ENCODE data around the gene CPSF6.

CPSF6 gene

DNA sequence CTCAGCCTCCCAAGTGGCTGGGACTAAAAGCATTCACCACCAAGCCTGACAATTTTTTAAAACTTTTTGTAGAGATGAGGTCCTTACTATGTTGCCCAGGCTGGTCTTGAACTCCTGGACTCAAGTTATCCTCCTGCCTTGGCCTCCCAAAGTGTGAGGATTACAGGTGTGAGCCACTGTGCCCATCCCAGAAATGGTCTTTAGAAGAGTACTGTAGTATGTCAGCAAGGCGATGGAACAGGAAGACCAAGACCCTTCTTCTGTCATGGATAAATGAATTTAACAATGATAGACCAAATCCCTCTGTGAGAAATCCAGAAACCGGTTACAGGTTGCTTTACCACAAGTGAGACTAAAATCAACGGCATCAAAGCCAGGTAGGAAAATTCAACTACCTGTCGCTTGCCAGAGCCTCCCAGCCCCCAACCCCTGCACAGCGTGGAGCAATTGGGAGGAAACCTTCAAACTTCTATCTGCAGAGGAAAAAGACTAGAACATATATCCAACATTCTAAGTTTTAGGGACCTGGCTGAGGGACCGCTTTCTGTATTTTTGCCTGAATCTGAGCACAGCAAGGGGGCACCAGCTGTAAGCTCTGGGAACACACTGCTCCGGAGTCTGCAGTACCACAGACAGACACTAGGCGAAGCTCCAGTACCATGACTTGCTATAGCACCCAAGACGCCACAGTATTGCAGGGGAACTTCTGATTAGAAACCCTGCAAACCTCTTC is 51.3 kb downstream of the CPSF6 start:
- H3K4me1 ChIP-seq (ENCODE audit: insufficient read depth, low read length, poor library complexity, severe bottlenecking) = no peaks in the 10 kb centered on the region
- H3K79me2 ChIP-seq (ENCODE audit: insufficient read depth, low read length) = no peaks in the 10 kb centered on the region
- H3K4me2 ChIP-seq (ENCODE audit: low read depth, low read length, poor library complexity, severe bottlenecking) = no peak overlapping the region
- TF ChIP-seq EZH2phosphoT487 (IDR thresholded peaks at IDR 0.05; ENCODE audit: borderline replicate concordance) (no peak), CTCF (conservative IDR thresholded peaks at IDR 0.05; ENCODE audit: low read length) (peak; percentile 99)
- no peaks in the 10 kb centered on the region for H3K36me3 ChIP-seq (ENCODE audit: insufficient read depth, low read length)
- H3K9me3 ChIP-seq (ENCODE audit: insufficient read depth, low read depth, low read length) = no peaks in the 10 kb centered on the region
- no peak overlapping the region for H2AFZ ChIP-seq (ENCODE audit: low read length)
- no peak overlapping the region for H3K9ac ChIP-seq (ENCODE audit: low read depth, low read length, poor library complexity, severe bottlenecking)
- no peaks in the 10 kb centered on the region for H3K27me3 ChIP-seq (ENCODE audit: insufficient read depth, low read length, poor library complexity, severe bottlenecking)
- H4K20me1 ChIP-seq (ENCODE audit: insufficient read depth, low read length, poor library complexity, severe bottlenecking) = no peaks in the 10 kb centered on the region
- no peaks in the 10 kb centered on the region for H3F3A ChIP-seq (ENCODE audit: low read depth)
- no peak overlapping the region for H3K4me3 ChIP-seq (ENCODE audit: low read length, poor library complexity, severe bottlenecking)
- H3K9me2 ChIP-seq (replicated peaks; ENCODE audit: low read depth, low read length) = no peaks in the 10 kb centered on the region

DNA sequence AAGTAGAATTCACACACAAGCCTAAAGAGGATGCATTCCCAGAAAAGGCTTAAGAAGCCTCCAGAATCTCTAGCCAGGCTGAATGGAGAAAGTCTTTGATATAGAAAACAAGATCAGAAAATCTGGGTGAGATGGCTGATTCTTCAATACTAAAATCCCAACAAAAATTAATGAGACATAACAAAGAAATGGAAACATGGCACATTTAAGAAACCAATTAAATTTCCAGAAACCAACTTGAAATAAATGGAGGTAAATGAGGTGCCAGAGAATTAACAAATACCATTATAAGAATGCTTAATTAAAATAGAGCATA is 51.9 kb downstream of the CPSF6 start:
- Histone ChIP-seq H2AFZ (ENCODE audit: low read length) (no peak overlapping the region), H3K4me1 (ENCODE audit: insufficient read depth, low read length, poor library complexity, severe bottlenecking) (no peaks in the 10 kb centered on the region), H3K4me2 (ENCODE audit: low read depth, low read length, poor library complexity, severe bottlenecking) (no peak overlapping the region), H3K4me3 (ENCODE audit: low read length, poor library complexity, severe bottlenecking) (no peak overlapping the region), H3K36me3 (ENCODE audit: insufficient read depth, low read length) (no peaks in the 10 kb centered on the region), H3K9me3 (ENCODE audit: insufficient read depth, low read depth, low read length) (no peaks in the 10 kb centered on the region), H3F3A (ENCODE audit: low read depth) (no peaks in the 10 kb centered on the region), H3K9me2 (replicated peaks; ENCODE audit: low read depth, low read length) (no peaks in the 10 kb centered on the region), H3K79me2 (ENCODE audit: insufficient read depth, low read length) (no peaks in the 10 kb centered on the region), H3K9ac (ENCODE audit: low read depth, low read length, poor library complexity, severe bottlenecking) (no peak overlapping the region), H3K27me3 (ENCODE audit: insufficient read depth, low read length, poor library complexity, severe bottlenecking) (no peaks in the 10 kb centered on the region), H4K20me1 (ENCODE audit: insufficient read depth, low read length, poor library complexity, severe bottlenecking) (no peaks in the 10 kb centered on the region)
- TF ChIP-seq EZH2phosphoT487 (IDR thresholded peaks at IDR 0.05; ENCODE audit: borderline replicate concordance) = no peak
- 0 out of 2 replicates have a peak, but pooled peaks have one; percentile 0 for TF ChIP-seq CTCF (conservative IDR thresholded peaks at IDR 0.05; ENCODE audit: low read length)

DNA sequence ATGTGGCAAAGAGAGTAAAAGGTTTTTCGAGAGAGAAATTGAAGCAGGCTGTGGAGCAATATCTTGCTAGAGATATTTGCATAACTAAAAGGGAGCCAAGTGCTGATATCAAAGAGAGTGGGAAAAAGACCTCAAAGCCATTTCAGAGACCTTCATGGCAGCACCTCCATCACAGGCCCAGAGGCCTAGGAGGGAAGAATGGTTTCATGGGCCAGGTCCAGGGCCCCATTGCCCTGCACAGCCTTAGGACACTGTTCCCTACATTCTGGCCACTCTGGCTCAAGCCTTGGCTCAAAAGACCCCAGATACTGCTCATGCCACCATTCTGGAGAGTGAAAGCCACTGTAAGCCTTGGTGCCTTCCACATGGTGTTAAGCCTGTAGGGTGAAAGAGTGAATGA is 58.8 kb downstream of the CPSF6 start:
- Histone ChIP-seq H3K9me3 (ENCODE audit: insufficient read depth, low read depth, low read length) (no peaks in the 10 kb centered on the region), H3K4me3 (ENCODE audit: low read length, poor library complexity, severe bottlenecking) (no peak overlapping the region), H2AFZ (ENCODE audit: low read length) (no peak overlapping the region), H3K9me2 (replicated peaks; ENCODE audit: low read depth, low read length) (no peaks in the 10 kb centered on the region), H3K9ac (ENCODE audit: low read depth, low read length, poor library complexity, severe bottlenecking) (no peak overlapping the region), H4K20me1 (ENCODE audit: insufficient read depth, low read length, poor library complexity, severe bottlenecking) (no peaks in the 10 kb centered on the region), H3F3A (ENCODE audit: low read depth) (no peaks in the 10 kb centered on the region), H3K27me3 (ENCODE audit: insufficient read depth, low read length, poor library complexity, severe bottlenecking) (no peaks in the 10 kb centered on the region), H3K4me1 (ENCODE audit: insufficient read depth, low read length, poor library complexity, severe bottlenecking) (no peaks in the 10 kb centered on the region), H3K79me2 (ENCODE audit: insufficient read depth, low read length) (no peaks in the 10 kb centered on the region), H3K36me3 (ENCODE audit: insufficient read depth, low read length) (no peaks in the 10 kb centered on the region), H3K4me2 (ENCODE audit: low read depth, low read length, poor library complexity, severe bottlenecking) (no peak overlapping the region)
- TF ChIP-seq CTCF (conservative IDR thresholded peaks at IDR 0.05; ENCODE audit: low read length) (no peak), EZH2phosphoT487 (IDR thresholded peaks at IDR 0.05; ENCODE audit: borderline replicate concordance) (no peak)

Data from Loucy (cell line).